HepG2 (cell line): ENCODE results near the gene FXN. TPM values are rescaled to one million over a fixed set of nuclear protein-coding genes. Genes with fewer than 3 reads are reported as not detected.

Experiments used
- ATAC-seq: fragments of 200-7000 bp; cut with Tn5 transposase; 3 replicates; pipeline ENCODE4 v1.9.1; 2020; ENCODE audit warnings: mild to moderate bottlenecking, moderate library complexity
- BruUV-seq: library from RNA; stranded (reverse); fragments of 400-500 nt; replicated peaks from 2 replicates; lab custom pipeline; 2021; lab: Mats Ljungman, UMichigan
- CTCF ChIA-PET: fragments of 300-600 bp; formaldehyde crosslinking; extraction: SDS; loops from one replicate; lab custom pipeline; 2021; ENCODE audit warnings: low total read pairs, inconsistent platforms, low intra/inter-chr PET ratio; lab: Yijun Ruan, JAX
- POLR2A ChIA-PET: fragments of 350-600 bp; sonication (Branson Sonifier 250); formaldehyde crosslinking; loops from one replicate; lab custom pipeline; 2020; ENCODE audit warnings: antibody characterized with exemption, inconsistent platforms; lab: Yijun Ruan, JAX
- DNase-seq: peaks from one replicate; pipeline ENCODE4 v3.0.0-alpha.2; 2015; ENCODE audit warnings: low spot score
- FAIRE-seq: peaks from 3 replicates; lab custom pipeline; 2011; peaks lifted over from hg19 to GRCh38; lab: Jason Lieb, UNC
- H2AFZ ChIP-seq: one replicate; pipeline ENCODE4 v1.6.1; 2011; ENCODE audit warnings: low read length, inconsistent platforms
- H3K27ac ChIP-seq: fragments of 300-600 bp; 3 replicates; pipeline ENCODE4 v1.8.0; 2011; ENCODE audit warnings: mixed run types, mild to moderate bottlenecking, mixed read lengths, low read length, inconsistent platforms; ENCODE audit not compliant: insufficient read depth; ENCODE audit errors: extremely low read length
- H3K27me3 ChIP-seq, 2 experiments: fragments of 200-600 bp in 1 of 2; 2 replicates in 1 of 2; 3 replicates in 1 of 2; pipeline versions ENCODE4 v1.6.0 to v1.8.0; 2011; ENCODE audit warnings: low read length in 2 of 2, mild to moderate bottlenecking in 2 of 2, moderate library complexity in 2 of 2, inconsistent platforms in 1 of 2; ENCODE audit not compliant: insufficient read depth in 2 of 2, control insufficient read depth in 1 of 2
- H3K36me3 ChIP-seq, 2 experiments: fragments of 200-600 bp in 1 of 2; replicated peaks in 1 of 2; 2 replicates in 1 of 2; 3 replicates in 1 of 2; pipeline versions ENCODE4 v1.5.1 to v1.8.0; 2011; ENCODE audit warnings: low read length in 2 of 2, inconsistent platforms in 1 of 2; ENCODE audit not compliant: insufficient read depth in 2 of 2, control insufficient read depth in 1 of 2
- H3K4me1 ChIP-seq: 2 replicates; pipeline ENCODE4 v1.5.1; 2012; ENCODE audit warnings: low read length, inconsistent platforms; ENCODE audit not compliant: insufficient read depth
- H3K4me2 ChIP-seq: 2 replicates; pipeline ENCODE4 v1.6.0; 2011; ENCODE audit warnings: low read depth, low read length, inconsistent platforms
- H3K4me3 ChIP-seq, 3 experiments: fragments of 200-600 bp in 1 of 3; sonication (generic), shearing (Covaris generic) in 1 of 3; replicated peaks in 1 of 3; 2 replicates each; pipeline ENCODE4 v1.5.1; 2011 to 2016; ENCODE audit warnings: low read length in 3 of 3, inconsistent platforms in 2 of 3, low read depth in 2 of 3, mild to moderate bottlenecking in 2 of 3, control low read depth in 1 of 3, mixed read lengths in 1 of 3; ENCODE audit not compliant: insufficient read depth in 1 of 3
- H3K79me2 ChIP-seq: one replicate; pipeline ENCODE4 v1.6.1; 2011; ENCODE audit warnings: low read length, inconsistent platforms; ENCODE audit not compliant: insufficient read depth
- H3K9ac ChIP-seq: 2 replicates; pipeline ENCODE4 v1.6.0; 2011; ENCODE audit warnings: mild to moderate bottlenecking, low read depth, low read length, inconsistent platforms; ENCODE audit not compliant: insufficient read depth
- H3K9me3 ChIP-seq: 2 replicates; pipeline ENCODE4 v1.5.1; 2012; ENCODE audit warnings: mild to moderate bottlenecking, low read length
- H4K20me1 ChIP-seq: 2 replicates; pipeline ENCODE4 v1.6.0; 2011; ENCODE audit warnings: inconsistent platforms, mild to moderate bottlenecking, low read length, moderate library complexity; ENCODE audit not compliant: insufficient read depth
- ATRX ChIP-seq: sonication (generic); formaldehyde crosslinking; IDR thresholded peaks from 2 replicates; pipeline ENCODE4 v1.4.0; 2020; ENCODE audit warnings: missing genetic modification reagents, borderline replicate concordance
- NFYC ChIP-seq: IDR thresholded peaks from 2 replicates; pipeline ENCODE4 v1.6.1; 2016; ENCODE audit warnings: missing genetic modification reagents, missing compliant biosample characterization
- NONO ChIP-seq, 2 experiments: fragments of 450-650 bp in 1 of 2; sonication (generic) in 1 of 2; formaldehyde crosslinking in 1 of 2; IDR thresholded peaks in 1 of 2; conservative IDR thresholded peaks in 1 of 2; 2 replicates each; pipeline versions ENCODE4 v1.6.1 to v1.8.0; 2017 to 2022; ENCODE audit warnings: mild to moderate bottlenecking in 1 of 2, missing genetic modification reagents in 1 of 2, moderate library complexity in 1 of 2
- PCBP2 ChIP-seq: fragments of 200-400 bp; formaldehyde crosslinking; optimal IDR thresholded peaks from 2 replicates; pipeline ENCODE3; 2018; ENCODE audit warnings: low read length, low read depth; ENCODE audit not compliant: poor library complexity, severe bottlenecking
- RBAK ChIP-seq: sonication (generic); formaldehyde crosslinking; IDR thresholded peaks from 2 replicates; pipeline ENCODE4 v1.5.1; 2020; ENCODE audit warnings: mild to moderate bottlenecking, missing genetic modification reagents
- RFX5 ChIP-seq: IDR thresholded peaks from 2 replicates; pipeline ENCODE4 v1.6.1; 2011; ENCODE audit warnings: low read depth, low read length, improper control_type of control experiment
- SP2 ChIP-seq: sonication (generic); formaldehyde crosslinking; IDR thresholded peaks from 2 replicates; pipeline ENCODE4 v1.5.1; 2020; ENCODE audit warnings: mild to moderate bottlenecking, missing genetic modification reagents
- ZMYM2 ChIP-seq: sonication (generic); formaldehyde crosslinking; IDR thresholded peaks from 2 replicates; pipeline ENCODE4 v1.8.0; 2022; ENCODE audit warnings: mild to moderate bottlenecking, missing genetic modification reagents
- ZNF484 ChIP-seq: sonication (generic); formaldehyde crosslinking; IDR thresholded peaks from 2 replicates; pipeline ENCODE4 v1.5.1; 2020; ENCODE audit warnings: mild to moderate bottlenecking, low read depth, missing genetic modification reagents, borderline replicate concordance
- ZNF557 ChIP-seq: sonication (generic); formaldehyde crosslinking; IDR thresholded peaks from 2 replicates; pipeline ENCODE4 v1.4.0; 2020; ENCODE audit warnings: missing genetic modification reagents
- WGBS: methylation state at CpG from one replicate; pipeline ENCODE4 v1.1.6; 2017; ENCODE audit warnings: low lambda C conversion rate; 5-methylcytosine and 5-hydroxymethylcytosine counted together
- in situ Hi-C: cut with HindIII; loops from 2 replicates; pipeline ENCODE4 v1.10.0; 2017; ENCODE audit warnings: low pct_unique_long_range_greater_than_20kb; ENCODE audit not compliant: extremely low pct_ligation_motif_present
- intact Hi-C: fragments of 100-400 bp; cut with micrococcal nuclease; formaldehyde crosslinking; loops from one replicate; pipeline ENCODE4 v1.10.0; 2022; ENCODE audit not compliant: unreplicated experiment
- polyA plus RNA-seq, 8 experiments: library from polyadenylated mRNA; depleted of rRNA in 3 of 8; stranded (reverse) in 7 of 8; unstranded in 1 of 8; fragments of >200 nt; fragmentation: Illumina TruSeq in 4 of 8; extraction: Trizol in 4 of 8; gene quantifications; 2 replicates each; pipeline versions ENCODE4 v1.2.1 to v1.2.3, GENCODE V29; 2011 to 2016; ENCODE audit warnings: low read depth in 4 of 8, missing spikeins in 1 of 8, mixed read lengths in 1 of 8; ENCODE audit not compliant: insufficient read depth in 1 of 8
- total RNA-seq, 5 experiments: library from RNA; depleted of rRNA; stranded (reverse); fragments of >200 nt; fragmentation: Illumina TruSeq; extraction: Trizol; gene quantifications; 2 replicates each; pipeline ENCODE4 v1.2.3, GENCODE V29; 2016; ENCODE audit warnings: low read depth in 1 of 5
- TF ChIP-seq, protein P1 (sequence below): sonication (generic); formaldehyde crosslinking; IDR thresholded peaks from 2 replicates; pipeline ENCODE4 v1.5.0; 2020; ENCODE audit warnings: missing genetic modification reagents
- TF ChIP-seq, protein P2 (sequence below): IDR thresholded peaks from 2 replicates; pipeline ENCODE4 v1.6.1; 2016; ENCODE audit warnings: control low read depth
- TF ChIP-seq, protein P3 (sequence below): sonication (generic); formaldehyde crosslinking; IDR thresholded peaks from 2 replicates; pipeline ENCODE4 v1.5.1; 2020; ENCODE audit warnings: missing genetic modification reagents, mild to moderate bottlenecking, borderline replicate concordance
- TF ChIP-seq, protein P4 (sequence below): sonication (generic); formaldehyde crosslinking; IDR thresholded peaks from 2 replicates; pipeline ENCODE4 v1.5.0; 2020; ENCODE audit warnings: mild to moderate bottlenecking, missing genetic modification reagents

FXN gene
- total and polyA plus RNA-seq, 2 of the 13 experiments (the other 11 are each of a cell fraction or from before 2014, with no cell fraction given), result 24.1 to 26.0 TPM

DNA sequence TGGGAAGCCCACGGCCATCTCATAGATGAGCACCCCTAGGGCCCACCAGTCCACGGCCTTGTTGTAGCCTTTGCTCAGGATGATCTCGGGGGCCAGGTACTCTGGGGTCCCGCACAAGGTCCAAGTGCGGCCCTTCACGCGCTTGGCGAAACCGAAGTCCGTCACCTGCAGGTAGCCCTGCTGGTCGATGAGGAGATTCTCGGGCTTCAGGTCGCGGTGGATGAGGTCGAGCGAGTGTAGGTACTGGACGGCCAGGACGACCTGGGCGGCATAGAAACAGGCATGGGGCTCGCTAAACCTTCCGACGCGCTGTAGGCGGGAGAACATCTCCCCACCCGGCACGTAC is 22.2 kb upstream of the FXN start:
- Histone ChIP-seq H3K4me2 (no peak overlapping the region), H3K4me3 (no peak overlapping the region), H3K4me1 (no peaks in the 10 kb centered on the region), H3K79me2 (no peaks in the 10 kb centered on the region), H3K36me3 (peaks cover 1 to 3% of the 10 kb centered on the region in 2 experiments; a peak in 2 of 5 replicates), H3K27ac (no peak overlapping the region), H2AFZ (no peak overlapping the region), H3K27me3 (no peaks in the 10 kb centered on the region), H3K9me3 (no peaks in the 10 kb centered on the region), H3K9ac (no peak overlapping the region), H4K20me1 (no peaks in the 10 kb centered on the region)
- FAIRE-seq (no peak), DNase-seq (no peak), ATAC-seq (no peak)
- no TSS peak for BruUV-seq
- WGBS, result 95% methylated on average over 24 of the region's 26 CpGs
- ChIA-PET POLR2A (no interaction called here), CTCF (no interaction called here)
- TF ChIP-seq, protein P1, sequence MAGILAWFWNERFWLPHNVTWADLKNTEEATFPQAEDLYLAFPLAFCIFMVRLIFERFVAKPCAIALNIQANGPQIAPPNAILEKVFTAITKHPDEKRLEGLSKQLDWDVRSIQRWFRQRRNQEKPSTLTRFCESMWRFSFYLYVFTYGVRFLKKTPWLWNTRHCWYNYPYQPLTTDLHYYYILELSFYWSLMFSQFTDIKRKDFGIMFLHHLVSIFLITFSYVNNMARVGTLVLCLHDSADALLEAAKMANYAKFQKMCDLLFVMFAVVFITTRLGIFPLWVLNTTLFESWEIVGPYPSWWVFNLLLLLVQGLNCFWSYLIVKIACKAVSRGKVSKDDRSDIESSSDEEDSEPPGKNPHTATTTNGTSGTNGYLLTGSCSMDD (CRISPR knock-in tag), result no peak
- TF ChIP-seq ZNF484 (CRISPR knock-in tag) (no peak), ZNF557 (CRISPR knock-in tag) (no peak), ZMYM2 (CRISPR knock-in tag) (no peak), RFX5 (no peak), PCBP2 (no peak)
- intact Hi-C loops (no loop called here), in situ Hi-C loops (no loop called here)

DNA sequence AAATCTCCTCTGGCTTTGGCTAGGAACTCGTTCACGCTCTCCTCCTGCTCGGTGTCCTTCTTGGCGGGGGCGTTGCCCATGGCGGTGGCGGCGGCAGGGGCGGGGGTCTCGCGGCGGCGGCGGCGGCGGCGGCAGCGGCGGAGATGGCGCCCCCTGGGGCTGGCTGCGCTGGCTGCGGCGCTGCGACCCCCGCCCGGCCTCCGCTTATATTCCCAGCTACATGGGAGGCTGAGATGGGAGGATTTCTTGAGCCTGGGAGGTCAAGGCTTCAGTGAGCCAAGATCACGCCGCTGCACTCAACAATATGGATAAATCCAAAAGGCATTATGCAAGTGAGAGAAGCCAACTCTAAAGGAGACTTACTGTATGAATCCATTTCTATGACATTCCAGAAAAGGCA is 21.5 kb upstream of the FXN start, which contains the start of gene PRKACG:
TSS of gene PRKACG (minus strand) at position 101 of the 400 bp plus-strand sequence. CDS start at position 80, 21 bp downstream.
- intact Hi-C loops (no loop called here), in situ Hi-C loops (no loop called here)
- ChIA-PET CTCF (no interaction called here), POLR2A (no interaction called here)
- H3K79me2 ChIP-seq, result no peaks in the 10 kb centered on the region
- no peaks in the 10 kb centered on the region; a peak in 1 of 5 replicates for H3K27me3 ChIP-seq
- no peak within 1 kb of the TSS for H3K4me3 ChIP-seq
- no peak for ATAC-seq
- no peak within 1 kb of the TSS for H3K4me2 ChIP-seq
- no peak within 1 kb of the TSS for H3K27ac ChIP-seq
- H3K9ac ChIP-seq, result no peak within 1 kb of the TSS
- H3K4me1 ChIP-seq, result no peaks in the 10 kb centered on the region
- no TSS peak for BruUV-seq
- H4K20me1 ChIP-seq, result no peaks in the 10 kb centered on the region
- no peak within 1 kb of the TSS for H2AFZ ChIP-seq
- no peak for FAIRE-seq
- 96% methylated on average over 19 of the region's 29 CpGs for whole genome bisulfite sequencing
- H3K9me3 ChIP-seq, result no peaks in the 10 kb centered on the region
- DNase-seq, result no peak
- H3K36me3 ChIP-seq, result no peaks in the 10 kb centered on the region
- TF ChIP-seq ATRX (CRISPR knock-in tag) (no peak), RBAK (no peak), NFYC (no peak), NONO (IDR thresholded peaks at IDR 0.05) (no peak), NONO (CRISPR knock-in tag; conservative IDR thresholded peaks at IDR 0.05) (no peak), SP2 (no peak)
- TF ChIP-seq, protein P2, sequence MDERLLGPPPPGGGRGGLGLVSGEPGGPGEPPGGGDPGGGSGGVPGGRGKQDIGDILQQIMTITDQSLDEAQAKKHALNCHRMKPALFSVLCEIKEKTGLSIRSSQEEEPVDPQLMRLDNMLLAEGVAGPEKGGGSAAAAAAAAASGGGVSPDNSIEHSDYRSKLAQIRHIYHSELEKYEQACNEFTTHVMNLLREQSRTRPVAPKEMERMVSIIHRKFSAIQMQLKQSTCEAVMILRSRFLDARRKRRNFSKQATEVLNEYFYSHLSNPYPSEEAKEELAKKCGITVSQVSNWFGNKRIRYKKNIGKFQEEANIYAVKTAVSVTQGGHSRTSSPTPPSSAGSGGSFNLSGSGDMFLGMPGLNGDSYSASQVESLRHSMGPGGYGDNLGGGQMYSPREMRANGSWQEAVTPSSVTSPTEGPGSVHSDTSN, result no peak
- TF ChIP-seq, protein P3, sequence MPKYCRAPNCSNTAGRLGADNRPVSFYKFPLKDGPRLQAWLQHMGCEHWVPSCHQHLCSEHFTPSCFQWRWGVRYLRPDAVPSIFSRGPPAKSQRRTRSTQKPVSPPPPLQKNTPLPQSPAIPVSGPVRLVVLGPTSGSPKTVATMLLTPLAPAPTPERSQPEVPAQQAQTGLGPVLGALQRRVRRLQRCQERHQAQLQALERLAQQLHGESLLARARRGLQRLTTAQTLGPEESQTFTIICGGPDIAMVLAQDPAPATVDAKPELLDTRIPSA (CRISPR knock-in tag), result no peak
- TF ChIP-seq, protein P4, sequence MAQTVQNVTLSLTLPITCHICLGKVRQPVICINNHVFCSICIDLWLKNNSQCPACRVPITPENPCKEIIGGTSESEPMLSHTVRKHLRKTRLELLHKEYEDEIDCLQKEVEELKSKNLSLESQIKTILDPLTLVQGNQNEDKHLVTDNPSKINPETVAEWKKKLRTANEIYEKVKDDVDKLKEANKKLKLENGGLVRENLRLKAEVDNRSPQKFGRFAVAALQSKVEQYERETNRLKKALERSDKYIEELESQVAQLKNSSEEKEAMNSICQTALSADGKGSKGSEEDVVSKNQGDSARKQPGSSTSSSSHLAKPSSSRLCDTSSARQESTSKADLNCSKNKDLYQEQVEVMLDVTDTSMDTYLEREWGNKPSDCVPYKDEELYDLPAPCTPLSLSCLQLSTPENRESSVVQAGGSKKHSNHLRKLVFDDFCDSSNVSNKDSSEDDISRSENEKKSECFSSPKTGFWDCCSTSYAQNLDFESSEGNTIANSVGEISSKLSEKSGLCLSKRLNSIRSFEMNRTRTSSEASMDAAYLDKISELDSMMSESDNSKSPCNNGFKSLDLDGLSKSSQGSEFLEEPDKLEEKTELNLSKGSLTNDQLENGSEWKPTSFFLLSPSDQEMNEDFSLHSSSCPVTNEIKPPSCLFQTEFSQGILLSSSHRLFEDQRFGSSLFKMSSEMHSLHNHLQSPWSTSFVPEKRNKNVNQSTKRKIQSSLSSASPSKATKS (CRISPR knock-in tag), result no peak
